ENCODE results near the gene ADAM15.

The ADAM15 gene

GRCh38 chr1:155048449-155049334, 2.4 kb upstream of the ADAM15 start:
- H3K9me2 ChIP-seq (ENCODE audit: low read depth, low read length), result no peaks in the 10 kb centered on the region
- no peak overlapping the region for H3K4me2 ChIP-seq (ENCODE audit: low read length)
- peaks cover 24% of the 10 kb centered on the region for H3K4me1 ChIP-seq (ENCODE audit: insufficient read depth, low read length, severe bottlenecking)
- H3F3A ChIP-seq (ENCODE audit: insufficient read depth, low read length), result no peaks in the 10 kb centered on the region
- no peak overlapping the region for H3K9ac ChIP-seq (ENCODE audit: low read length)
- H4K20me1 ChIP-seq (ENCODE audit: insufficient read depth, low read length), result no peaks in the 10 kb centered on the region
- no peak overlapping the region for H3K27ac ChIP-seq (ENCODE audit: low read depth, low read length, poor library complexity, severe bottlenecking)
- H3K27me3 ChIP-seq (ENCODE audit: insufficient read depth, low read length), result no peaks in the 10 kb centered on the region; the same call in none of the 2 replicates
- H3K4me3 ChIP-seq (ENCODE audit: low read depth, low read length, poor library complexity, severe bottlenecking), result no peak overlapping the region
- no peaks in the 10 kb centered on the region for H3K36me3 ChIP-seq (ENCODE audit: insufficient read depth, low read length)
- TF ChIP-seq EZH2 (IDR thresholded peaks at IDR 0.05; ENCODE audit: borderline replicate concordance, low read length) (no peak), CTCF (IDR thresholded peaks at IDR 0.05; ENCODE audit: low read length) (no peak)
- H3K79me2 ChIP-seq (ENCODE audit: insufficient read depth, low read length), result no peaks in the 10 kb centered on the region
- no peak overlapping the region for H2AFZ ChIP-seq (ENCODE audit: low read length)
- no peaks in the 10 kb centered on the region for H3K9me3 ChIP-seq (ENCODE audit: low read length)

- Histone ChIP-seq H3K4me2 (ENCODE audit: low read length) (peak overlapping the region; percentile 87), H2AFZ (ENCODE audit: low read length) (no peak overlapping the region), H3K4me3 (ENCODE audit: low read depth, low read length, poor library complexity, severe bottlenecking) (peak overlapping the region; percentile 77), H3F3A (ENCODE audit: insufficient read depth, low read length) (no peaks in the 10 kb centered on the region), H3K9ac (ENCODE audit: low read length) (peak overlapping the region; percentile 72; the same call in 1 of the 2 replicates), H3K36me3 (ENCODE audit: insufficient read depth, low read length) (no peaks in the 10 kb centered on the region), H3K27me3 (ENCODE audit: insufficient read depth, low read length) (no peaks in the 10 kb centered on the region; the same call in none of the 2 replicates), H3K27ac (ENCODE audit: low read depth, low read length, poor library complexity, severe bottlenecking) (no peak overlapping the region), H3K4me1 (ENCODE audit: insufficient read depth, low read length, severe bottlenecking) (peaks cover 24% of the 10 kb centered on the region), H3K79me2 (ENCODE audit: insufficient read depth, low read length) (no peaks in the 10 kb centered on the region), H4K20me1 (ENCODE audit: insufficient read depth, low read length) (no peaks in the 10 kb centered on the region), H3K9me3 (ENCODE audit: low read length) (no peaks in the 10 kb centered on the region), H3K9me2 (ENCODE audit: low read depth, low read length) (no peaks in the 10 kb centered on the region)
- TF ChIP-seq CTCF (IDR thresholded peaks at IDR 0.05; ENCODE audit: low read length) (no peak), EZH2 (IDR thresholded peaks at IDR 0.05; ENCODE audit: borderline replicate concordance, low read length) (no peak)
Measured at GRCh38 chr1:155049651-155050559, 1.2 kb upstream of the ADAM15 start.

- no peak overlapping the region for H2AFZ ChIP-seq (ENCODE audit: low read length)
- H3K27me3 ChIP-seq (ENCODE audit: insufficient read depth, low read length), result no peaks in the 10 kb centered on the region
- H3K36me3 ChIP-seq (ENCODE audit: insufficient read depth, low read length), result peaks cover 3% of the 10 kb centered on the region
- TF ChIP-seq EZH2 (IDR thresholded peaks at IDR 0.05; ENCODE audit: borderline replicate concordance, low read length), result no peak
- TF ChIP-seq CTCF (IDR thresholded peaks at IDR 0.05; ENCODE audit: low read length), result no peak; the same call in 1 of the 2 replicates
- peak overlapping the region; percentile 85 for H3K4me2 ChIP-seq (ENCODE audit: low read length)
- no peak overlapping the region for H3K27ac ChIP-seq (ENCODE audit: low read depth, low read length, poor library complexity, severe bottlenecking)
- H3K9me3 ChIP-seq (ENCODE audit: low read length), result no peaks in the 10 kb centered on the region
- no peaks in the 10 kb centered on the region for H3F3A ChIP-seq (ENCODE audit: insufficient read depth, low read length)
- H3K79me2 ChIP-seq (ENCODE audit: insufficient read depth, low read length), result no peaks in the 10 kb centered on the region
- peak overlapping the region; percentile 73 for H3K9ac ChIP-seq (ENCODE audit: low read length)
- H3K9me2 ChIP-seq (ENCODE audit: low read depth, low read length), result no peaks in the 10 kb centered on the region
- peak overlapping the region; percentile 77 for H3K4me3 ChIP-seq (ENCODE audit: low read depth, low read length, poor library complexity, severe bottlenecking)
- peaks cover 24% of the 10 kb centered on the region for H3K4me1 ChIP-seq (ENCODE audit: insufficient read depth, low read length, severe bottlenecking)
- H4K20me1 ChIP-seq (ENCODE audit: insufficient read depth, low read length), result no peaks in the 10 kb centered on the region
Measured at GRCh38 chr1:155051342-155051776, 243 bp downstream of the ADAM15 start.

Measured in OCI-LY1 (cell line).